HG03442 (cell line): ENCODE measurements around the gene FKTN.

ENCODE experiments used
- ATAC-seq: cut with Tn5 transposase; IDR thresholded peaks from one replicate; pipeline ENCODE4 v1.9.1; 2021; ENCODE audit warnings: mild to moderate bottlenecking, moderate library complexity; ENCODE audit not compliant: unreplicated experiment

FKTN gene

DNA sequence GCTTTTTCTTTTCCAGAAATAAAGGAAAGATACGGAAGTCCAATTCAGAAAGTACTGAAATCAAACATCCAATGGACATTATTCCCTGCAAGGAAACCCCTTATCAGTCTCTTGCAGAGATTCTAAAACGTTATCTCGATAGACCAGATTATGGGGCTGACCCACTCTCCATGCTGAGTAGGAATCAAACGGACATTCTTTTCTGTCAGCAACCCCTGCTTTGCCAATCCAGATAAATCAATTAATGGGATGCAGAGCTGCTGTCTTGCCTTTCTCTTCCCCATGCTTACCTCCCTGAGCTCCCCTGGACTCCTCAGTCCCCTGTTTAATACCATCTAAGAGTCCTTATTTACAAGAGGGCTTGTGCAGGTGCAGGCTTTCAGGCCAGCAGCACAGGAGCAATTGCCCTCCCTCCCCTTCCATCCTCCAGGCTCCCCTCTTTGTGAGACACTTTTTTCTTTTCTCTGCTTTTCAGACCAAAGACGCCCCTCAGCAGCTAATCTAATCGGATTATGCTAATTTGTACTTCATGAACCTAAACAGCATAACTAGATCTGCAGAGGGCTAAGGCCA lies 118.5 kb downstream of the FKTN start:
- no peak for ATAC-seq

DNA sequence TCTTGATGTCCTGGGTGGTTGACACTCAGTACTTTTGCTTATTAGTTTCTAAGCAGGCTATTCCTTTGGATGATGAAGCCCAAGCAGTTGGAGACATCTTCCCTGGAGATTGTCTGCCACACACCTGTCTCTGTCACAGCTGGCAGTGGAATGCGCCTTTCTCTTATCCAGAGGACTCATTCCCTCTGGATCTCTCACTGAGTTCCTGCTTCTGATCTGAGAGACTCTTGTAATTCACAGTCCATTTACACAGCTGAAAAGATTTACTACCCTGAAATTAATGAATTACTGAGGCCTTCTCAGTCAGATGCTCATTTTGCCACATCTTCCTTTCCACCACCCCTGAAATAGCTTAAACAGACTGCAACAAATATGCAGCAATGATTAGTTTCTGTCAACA lies 120.2 kb downstream of the FKTN start:
- ATAC-seq = no peak

DNA sequence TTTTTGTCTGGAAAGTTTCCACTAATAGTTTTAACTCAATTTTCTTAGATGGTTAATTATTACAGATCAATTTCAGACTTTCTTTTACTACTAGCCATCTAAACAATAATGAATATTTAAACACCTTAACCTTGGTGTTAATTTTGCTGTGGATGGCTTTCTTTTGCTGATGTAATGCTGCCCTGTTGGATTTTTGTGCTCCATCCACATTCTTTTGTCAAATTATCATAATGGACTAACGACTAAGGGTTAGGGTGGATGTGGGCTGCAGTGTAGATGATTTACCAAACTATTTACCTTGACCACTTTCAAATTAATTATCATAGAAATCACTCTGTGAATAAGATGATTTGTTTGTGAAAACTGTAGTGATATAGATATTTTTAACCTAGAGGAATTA lies 120.8 kb downstream of the FKTN start:
- ATAC-seq = no peak

DNA sequence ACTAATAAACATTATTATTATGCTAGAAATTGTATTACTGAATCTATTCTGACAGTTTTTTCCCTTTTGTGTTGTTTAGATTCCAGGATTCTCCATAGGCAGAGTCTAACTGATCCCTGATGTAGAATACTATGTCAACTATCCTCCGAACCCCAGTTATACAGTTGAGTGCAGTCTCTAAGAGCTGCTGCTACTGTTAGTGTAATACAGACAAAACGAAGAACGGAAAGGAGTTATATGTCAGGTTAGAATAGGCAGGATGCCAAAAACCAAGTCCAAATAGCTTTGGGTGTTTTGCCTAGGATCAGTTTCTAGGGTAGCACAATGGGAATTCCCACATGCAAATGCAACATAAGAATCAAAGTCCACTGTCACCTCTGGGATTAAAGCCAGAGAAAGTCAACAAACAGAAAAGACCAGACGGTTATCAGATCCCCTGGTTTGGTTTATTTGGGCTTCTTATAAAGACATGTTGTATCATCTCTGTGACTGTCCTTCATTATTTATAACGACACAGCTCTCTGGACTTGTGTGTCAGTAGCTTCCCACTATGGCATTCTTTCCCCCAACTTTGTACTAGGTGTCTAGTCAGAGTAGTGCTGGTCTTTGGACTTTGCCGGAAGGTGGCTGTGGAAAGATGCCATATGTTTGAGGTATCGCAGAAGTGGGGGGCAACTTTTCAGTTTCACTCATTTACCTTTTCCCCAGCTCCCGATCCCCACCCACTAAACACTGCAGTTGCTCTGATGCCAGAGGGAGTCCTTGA lies 121.5 kb downstream of the FKTN start:
- ATAC-seq = no peak

DNA sequence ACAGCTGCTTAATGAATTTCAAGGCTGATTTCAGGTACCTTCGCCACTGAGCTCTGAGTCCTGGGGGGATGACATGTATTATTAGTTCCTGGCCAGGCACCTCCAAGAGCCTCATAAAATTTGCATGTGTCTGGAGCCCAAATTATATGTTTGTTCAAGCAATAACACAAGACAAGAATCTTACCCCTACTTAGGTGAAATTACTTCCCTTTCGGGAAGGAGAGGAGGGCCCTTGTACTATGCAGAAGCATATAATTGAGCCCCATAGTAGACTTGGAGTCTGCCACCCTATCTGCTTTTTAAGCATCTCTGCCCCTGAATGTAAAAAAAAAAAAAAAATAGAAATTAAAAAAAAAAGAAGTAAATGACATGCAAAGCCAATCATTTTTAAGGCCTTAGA lies 123.4 kb downstream of the FKTN start:
- ATAC-seq = no peak

DNA sequence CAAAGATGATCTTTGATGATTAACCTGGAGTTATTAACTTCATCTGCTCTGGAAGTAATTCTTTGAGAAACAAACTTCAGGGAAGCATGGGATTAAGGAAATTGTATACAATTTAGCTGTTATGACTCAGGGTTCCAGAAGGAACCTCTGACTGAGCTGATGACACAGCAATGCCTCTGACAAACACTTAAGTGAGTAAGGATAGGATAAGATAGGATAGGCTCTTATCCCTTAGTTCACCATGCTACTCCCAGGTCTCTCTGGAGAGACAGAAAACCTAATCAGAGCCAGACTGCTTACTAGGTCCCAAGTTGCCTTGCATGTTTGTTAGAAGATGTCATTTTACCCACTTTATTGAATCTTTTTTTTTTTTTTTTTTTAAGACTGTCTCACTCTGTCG lies 123.8 kb downstream of the FKTN start:
- no peak for ATAC-seq

DNA sequence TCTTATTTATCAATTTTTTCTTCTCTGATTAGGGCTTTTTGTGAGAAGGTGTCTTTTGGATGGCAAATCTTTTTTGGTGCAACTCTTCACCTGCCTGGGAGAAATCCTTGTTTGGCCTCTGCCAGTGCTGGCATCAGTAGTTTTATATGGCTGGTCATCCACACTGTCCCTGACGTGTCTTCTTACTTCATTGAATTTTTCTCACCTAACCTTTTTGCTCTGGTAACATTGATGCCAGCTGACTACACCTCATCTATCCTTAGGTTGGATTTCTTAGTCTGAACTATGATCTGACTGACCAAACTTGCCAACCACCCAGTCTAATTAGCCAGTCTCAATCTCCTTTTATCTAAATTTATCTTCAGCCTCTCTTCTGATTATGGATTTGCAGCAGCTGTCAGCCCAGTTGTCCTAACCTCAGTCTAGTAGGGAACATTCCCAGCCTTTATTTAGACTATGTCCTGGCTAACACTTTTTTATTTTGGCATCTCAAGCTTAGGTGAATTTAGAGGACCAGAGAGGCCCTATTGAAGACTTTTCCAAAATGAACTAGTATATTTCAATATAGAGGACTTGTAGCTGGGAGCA lies 125.9 kb downstream of the FKTN start:
- ATAC-seq = no peak

DNA sequence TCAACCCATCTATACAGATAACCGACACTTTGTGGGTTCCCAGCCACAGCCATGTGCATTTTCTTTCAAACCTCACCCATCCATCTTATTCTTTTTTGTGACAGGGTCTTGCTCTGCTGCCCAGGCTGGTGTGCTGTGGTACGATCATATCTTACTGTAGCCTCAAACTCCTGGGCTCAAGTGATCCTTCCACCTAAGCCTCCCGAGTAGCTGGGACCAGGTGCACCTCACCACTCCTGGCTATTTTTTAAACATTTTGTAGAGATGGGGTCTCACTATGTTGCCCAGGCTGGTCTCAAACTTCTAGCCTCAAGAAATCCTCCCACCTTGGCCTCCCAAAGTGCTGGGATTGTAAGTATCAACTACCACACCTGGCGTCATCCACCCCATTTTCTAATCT lies 129.0 kb downstream of the FKTN start:
- no peak for ATAC-seq
